GM06990 (cell line): ENCODE measurements around the gene SERPINB6.

ENCODE experiments used
- DNase-seq: peaks from one replicate; pipeline ENCODE4 v3.0.0-alpha.2; 2011; ENCODE audit not compliant: insufficient read length; ENCODE audit errors: extremely low read depth
- H3K27me3 ChIP-seq: replicated peaks from 2 replicates; pipeline ENCODE4 v1.6.0; 2011; ENCODE audit warnings: low read length; ENCODE audit not compliant: control insufficient read depth, insufficient read depth
- H3K36me3 ChIP-seq: 2 replicates; pipeline ENCODE4 v1.5.1; 2011; ENCODE audit warnings: low read length; ENCODE audit not compliant: control insufficient read depth, insufficient read depth
- H3K4me3 ChIP-seq: replicated peaks from 2 replicates; pipeline ENCODE4 v1.5.1; 2011; ENCODE audit warnings: low read depth, mild to moderate bottlenecking, control low read depth, low read length
- CTCF ChIP-seq: IDR thresholded peaks from 2 replicates; pipeline ENCODE4 v1.5.1; 2011; ENCODE audit warnings: low read length, control low read depth, mild to moderate bottlenecking, inconsistent platforms; ENCODE audit not compliant: insufficient read depth, poor library complexity, severe bottlenecking

SERPINB6 gene

GRCh38 chr6:2917801-2918445 lies 53.4 kb downstream of the SERPINB6 start:
- TF ChIP-seq CTCF: no peak
- H3K36me3 ChIP-seq: no peaks in the 10 kb centered on the region
- no peak for DNase-seq
- no peaks in the 10 kb centered on the region for H3K27me3 ChIP-seq
- no peak overlapping the region for H3K4me3 ChIP-seq

- Histone ChIP-seq H3K36me3 (no peaks in the 10 kb centered on the region), H3K4me3 (no peak overlapping the region), H3K27me3 (no peaks in the 10 kb centered on the region)
- no peak for TF ChIP-seq CTCF
- no peak for DNase-seq
These were observed 54.3 kb downstream of the SERPINB6 start for GRCh38 chr6:2917065-2917464.

GRCh38 chr6:2916158-2916925 lies 55.0 kb downstream of the SERPINB6 start:
- no peak overlapping the region for H3K4me3 ChIP-seq
- no peaks in the 10 kb centered on the region for H3K27me3 ChIP-seq
- no peak for DNase-seq
- no peaks in the 10 kb centered on the region for H3K36me3 ChIP-seq
- no peak for TF ChIP-seq CTCF

GRCh38 chr6:2915150-2915549 lies 56.2 kb downstream of the SERPINB6 start:
- H3K27me3 ChIP-seq: no peaks in the 10 kb centered on the region
- no peak for DNase-seq
- TF ChIP-seq CTCF: no peak
- no peaks in the 10 kb centered on the region for H3K36me3 ChIP-seq
- H3K4me3 ChIP-seq: no peak overlapping the region

- Histone ChIP-seq H3K4me3 (no peak overlapping the region), H3K36me3 (no peaks in the 10 kb centered on the region), H3K27me3 (no peaks in the 10 kb centered on the region)
- no peak for TF ChIP-seq CTCF
- DNase-seq: no peak
These were observed 57.1 kb downstream of the SERPINB6 start for GRCh38 chr6:2914318-2914660.
